Prostate gland (tissue), 1 donor: ENCODE measurements around the gene ATP5PO.

ENCODE experiments used
- POLR2A ChIP-seq: fragments of 450-650 bp; IDR thresholded peaks from one replicate; pipeline ENCODE4 v1.6.1; 2016; ENCODE audit warnings: antibody characterized with exemption, mild to moderate bottlenecking
- POLR2AphosphoS5 ChIP-seq: sonication (generic); formaldehyde crosslinking; IDR thresholded peaks from one replicate; pipeline ENCODE4 v1.6.1; 2017; ENCODE audit warnings: antibody characterized with exemption

DNA sequence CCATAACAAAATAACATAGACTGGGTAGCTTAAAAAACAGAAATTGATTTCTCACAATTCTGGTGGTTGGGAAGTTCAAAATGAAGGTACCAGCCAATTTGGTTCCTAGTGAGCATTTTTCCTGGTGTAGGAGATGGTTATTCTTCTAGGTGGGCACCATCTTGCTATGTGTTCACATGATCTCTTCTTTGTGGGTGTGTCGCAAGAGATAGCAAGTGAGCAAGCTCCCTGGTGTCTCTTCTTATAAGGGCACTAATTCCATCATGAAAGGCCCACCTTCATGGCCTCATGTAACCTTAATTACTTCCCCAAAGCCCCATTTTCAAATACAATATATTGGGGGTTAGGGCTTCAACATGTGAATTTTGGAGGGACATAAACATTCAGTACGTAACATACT lies 38.8 kb upstream of the ATP5PO start:
- TF ChIP-seq POLR2AphosphoS5: no peak
- no peak for TF ChIP-seq POLR2A
